Mesenchymal stem cell (in vitro differentiated cells and primary cell): ENCODE measurements around the gene CCT7.
A peak's percentile ranks its signal among the peaks of the same experiment; 100 is the strongest.

Experiments
- DNase-seq: peaks from one replicate; pipeline ENCODE4 v3.0.0-alpha.2; 2013
- H2AFZ ChIP-seq: one replicate; pipeline ENCODE4 v1.6.1; 2013; ENCODE audit warnings: low read depth, mild to moderate bottlenecking, control low read depth, inconsistent platforms, low read length, moderate library complexity
- H2AK5ac ChIP-seq: 2 replicates; pipeline ENCODE4 v1.6.1; 2013; ENCODE audit warnings: low read length, moderate library complexity, mild to moderate bottlenecking, inconsistent platforms; ENCODE audit not compliant: severe bottlenecking
- H2BK120ac ChIP-seq: one replicate; pipeline ENCODE4 v1.6.1; 2013; ENCODE audit warnings: low read depth, mild to moderate bottlenecking, inconsistent platforms, low read length, moderate library complexity
- H2BK12ac ChIP-seq, 2 experiments: one replicate each; pipeline ENCODE4 v1.6.1; 2013; ENCODE audit warnings: inconsistent platforms in 2 of 2, low read length in 2 of 2, mild to moderate bottlenecking in 2 of 2, moderate library complexity in 2 of 2, control low read depth in 1 of 2
- H2BK15ac ChIP-seq: one replicate; pipeline ENCODE4 v1.6.1; 2013; ENCODE audit warnings: mild to moderate bottlenecking, low read depth, inconsistent platforms; ENCODE audit not compliant: poor library complexity, severe bottlenecking
- H2BK5ac ChIP-seq: 2 replicates; pipeline ENCODE4 v1.6.1; 2013; ENCODE audit warnings: low read depth, mild to moderate bottlenecking, low read length, control low read depth, inconsistent platforms; ENCODE audit not compliant: poor library complexity, severe bottlenecking
- H3K14ac ChIP-seq, 2 experiments: one replicate each; pipeline ENCODE4 v1.6.1; 2013; ENCODE audit warnings: inconsistent platforms in 2 of 2, low read length in 2 of 2, control low read depth in 1 of 2, mild to moderate bottlenecking in 1 of 2, moderate library complexity in 1 of 2
- H3K18ac ChIP-seq, 2 experiments: one replicate each; pipeline ENCODE4 v1.6.1; 2013; ENCODE audit warnings: inconsistent platforms in 2 of 2, low read length in 2 of 2, control low read depth in 1 of 2, low read depth in 1 of 2, mild to moderate bottlenecking in 1 of 2
- H3K23ac ChIP-seq, 2 experiments: one replicate each; pipeline ENCODE4 v1.6.1; 2013; ENCODE audit warnings: inconsistent platforms in 2 of 2, low read length in 2 of 2, mild to moderate bottlenecking in 2 of 2, moderate library complexity in 2 of 2, control low read depth in 1 of 2
- H3K27ac ChIP-seq: 2 replicates; pipeline ENCODE4 v1.5.1; 2013; ENCODE audit warnings: mild to moderate bottlenecking, moderate library complexity, low read length, control low read depth, inconsistent platforms; ENCODE audit not compliant: poor library complexity, severe bottlenecking
- H3K27me3 ChIP-seq, 2 experiments: 2 replicates each; pipeline versions ENCODE4 v1.6.1 to v1.7.0; 2013; ENCODE audit warnings: low read length in 2 of 2, mild to moderate bottlenecking in 2 of 2, moderate library complexity in 2 of 2, control low read depth in 1 of 2, inconsistent platforms in 1 of 2; ENCODE audit not compliant: control insufficient read depth in 1 of 2, insufficient read depth in 1 of 2
- H3K36me3 ChIP-seq, 2 experiments: 2 replicates each; pipeline versions ENCODE4 v1.6.1 to v1.7.0; 2013; ENCODE audit warnings: low read length in 2 of 2, control low read depth in 1 of 2, inconsistent platforms in 1 of 2, low read depth in 1 of 2, mild to moderate bottlenecking in 1 of 2; ENCODE audit not compliant: insufficient read depth in 2 of 2, control insufficient read depth in 1 of 2
- H3K4ac ChIP-seq, 2 experiments: one replicate each; pipeline ENCODE4 v1.6.1; 2013; ENCODE audit warnings: inconsistent platforms in 2 of 2, low read length in 2 of 2, mild to moderate bottlenecking in 2 of 2, moderate library complexity in 2 of 2, control low read depth in 1 of 2, low read depth in 1 of 2
- H3K4me1 ChIP-seq: 2 replicates; pipeline ENCODE4 v1.6.1; 2013; ENCODE audit warnings: low read depth, low read length, control low read depth; ENCODE audit not compliant: control insufficient read depth, insufficient read depth
- H3K4me2 ChIP-seq: 2 replicates; pipeline ENCODE4 v1.6.1; 2013; ENCODE audit warnings: low read length, mild to moderate bottlenecking, inconsistent platforms; ENCODE audit not compliant: poor library complexity, severe bottlenecking
- H3K4me3 ChIP-seq, 2 experiments: 2 replicates each; pipeline versions ENCODE4 v1.5.1 to v1.7.0; 2013; ENCODE audit warnings: low read length in 2 of 2, mild to moderate bottlenecking in 2 of 2, control low read depth in 1 of 2, low read depth in 1 of 2; ENCODE audit not compliant: insufficient read depth in 1 of 2
- H3K79me1 ChIP-seq: replicated peaks from 2 replicates; pipeline ENCODE4 v1.6.1; 2013; ENCODE audit warnings: mild to moderate bottlenecking, control low read depth, low read length, inconsistent platforms; ENCODE audit not compliant: poor library complexity, severe bottlenecking
- H3K9ac ChIP-seq: 2 replicates; pipeline ENCODE4 v1.7.0; 2013; ENCODE audit warnings: mild to moderate bottlenecking, low read length, moderate library complexity
- H3K9me3 ChIP-seq: 2 replicates; pipeline ENCODE4 v1.7.0; 2013; ENCODE audit warnings: mild to moderate bottlenecking, low read length; ENCODE audit not compliant: control insufficient read depth
- H4K8ac ChIP-seq: one replicate; pipeline ENCODE4 v1.6.1; 2013; ENCODE audit warnings: inconsistent platforms, mild to moderate bottlenecking, low read length, moderate library complexity
- H4K91ac ChIP-seq: one replicate; pipeline ENCODE4 v1.6.1; 2013; ENCODE audit warnings: mild to moderate bottlenecking, low read length, inconsistent platforms
- WGBS: methylation state at CpG from one replicate; pipeline ENCODE4 v1.1.7; 2013; ENCODE audit warnings: mixed read lengths; 5-methylcytosine and 5-hydroxymethylcytosine counted together

CCT7 gene

GRCh38 chr2:73290049-73290839 lies 56.1 kb downstream of the CCT7 start:
- Histone ChIP-seq H3K4me1 (peaks cover 24% of the 10 kb centered on the region), H3K18ac (no peak overlapping the region), H3K27me3 (peaks cover 94 to 96% of the 10 kb centered on the region in 2 experiments), H2BK15ac (no peak overlapping the region), H3K36me3 (no peaks in the 10 kb centered on the region), H3K4me2 (no peak overlapping the region), H2AK5ac (no peak overlapping the region), H4K8ac (no peak overlapping the region), H3K9ac (no peak overlapping the region), H3K4me3 (no peak overlapping the region), H3K14ac (no peak overlapping the region), H3K23ac (no peak overlapping the region), H2BK12ac (no peak overlapping the region), H2BK120ac (no peak overlapping the region), H3K9me3 (peaks cover 5% of the 10 kb centered on the region), H3K27ac (no peak overlapping the region), H3K79me1 (no peaks in the 10 kb centered on the region), H2BK5ac (no peak overlapping the region), H2AFZ (no peak overlapping the region), H3K4ac (no peak overlapping the region), H4K91ac (no peak overlapping the region)
- peak; percentile 40 for DNase-seq
- 37% methylated on average over 3 of the region's 6 CpGs for WGBS

GRCh38 chr2:73291093-73291460 lies 57.0 kb downstream of the CCT7 start:
- Histone ChIP-seq H3K4me2 (peak overlapping the region; percentile 57), H2BK12ac (no peak overlapping the region), H3K4me3 (peak overlapping the region in 1 of 2 experiments; percentile 37), H3K36me3 (no peaks in the 10 kb centered on the region), H3K27ac (no peak overlapping the region), H3K4ac (no peak overlapping the region), H2BK120ac (no peak overlapping the region), H2BK15ac (no peak overlapping the region), H3K27me3 (peaks cover 94 to 96% of the 10 kb centered on the region in 2 experiments), H3K9ac (no peak overlapping the region), H4K91ac (no peak overlapping the region), H3K4me1 (peaks cover 24% of the 10 kb centered on the region), H3K79me1 (no peaks in the 10 kb centered on the region), H3K18ac (no peak overlapping the region), H2AK5ac (no peak overlapping the region), H4K8ac (no peak overlapping the region), H3K23ac (no peak overlapping the region), H3K14ac (no peak overlapping the region), H2AFZ (no peak overlapping the region), H3K9me3 (peaks cover 5% of the 10 kb centered on the region), H2BK5ac (no peak overlapping the region)
- DNase-seq, result peak; percentile 60
- WGBS, result 13% methylated on average over 17 of the region's 34 CpGs

- H2BK120ac ChIP-seq, result no peak overlapping the region
- H2BK15ac ChIP-seq, result no peak overlapping the region
- no peak overlapping the region for H2AFZ ChIP-seq
- no peaks in the 10 kb centered on the region for H3K36me3 ChIP-seq
- H3K4me1 ChIP-seq, result peaks cover 24% of the 10 kb centered on the region
- H2BK12ac ChIP-seq, result no peak overlapping the region
- H3K18ac ChIP-seq, result no peak overlapping the region
- no peak overlapping the region for H2BK5ac ChIP-seq
- no peak overlapping the region for H4K91ac ChIP-seq
- H4K8ac ChIP-seq, result no peak overlapping the region
- no peak overlapping the region for H3K9ac ChIP-seq
- no peak overlapping the region for H3K23ac ChIP-seq
- H3K9me3 ChIP-seq, result peaks cover 5% of the 10 kb centered on the region
- H3K27ac ChIP-seq, result no peak overlapping the region
- peak overlapping the region in 1 of 2 experiments; percentile 37 for H3K4me3 ChIP-seq
- peak overlapping the region; percentile 57 for H3K4me2 ChIP-seq
- H3K79me1 ChIP-seq, result no peaks in the 10 kb centered on the region
- no peak for DNase-seq
- H2AK5ac ChIP-seq, result no peak overlapping the region
- WGBS, result 2% methylated on average over 54 of the region's 82 CpGs
- peaks cover 94 to 96% of the 10 kb centered on the region in 2 experiments for H3K27me3 ChIP-seq
- no peak overlapping the region for H3K14ac ChIP-seq
- no peak overlapping the region for H3K4ac ChIP-seq
These were observed 57.6 kb downstream of the CCT7 start for GRCh38 chr2:73291461-73292315.

GRCh38 chr2:73292316-73292905 lies 58.3 kb downstream of the CCT7 start:
- no peaks in the 10 kb centered on the region for H3K79me1 ChIP-seq
- no peak overlapping the region for H3K14ac ChIP-seq
- H2BK15ac ChIP-seq, result no peak overlapping the region
- H4K91ac ChIP-seq, result no peak overlapping the region
- 10% methylated on average over 37 of the region's 38 CpGs for WGBS
- H3K23ac ChIP-seq, result peak overlapping the region in 1 of 2 experiments; percentile 6
- no peaks in the 10 kb centered on the region for H3K36me3 ChIP-seq
- DNase-seq, result no peak
- no peak overlapping the region for H2BK5ac ChIP-seq
- no peak overlapping the region for H3K4me2 ChIP-seq
- no peak overlapping the region for H3K9ac ChIP-seq
- peaks cover 5% of the 10 kb centered on the region for H3K9me3 ChIP-seq
- peaks cover 24% of the 10 kb centered on the region for H3K4me1 ChIP-seq
- H3K4me3 ChIP-seq, result peak overlapping the region in 1 of 2 experiments; percentile 77
- no peak overlapping the region for H4K8ac ChIP-seq
- H2BK120ac ChIP-seq, result no peak overlapping the region
- no peak overlapping the region for H2BK12ac ChIP-seq
- H3K18ac ChIP-seq, result no peak overlapping the region
- H3K27me3 ChIP-seq, result peaks cover 94 to 96% of the 10 kb centered on the region in 2 experiments
- H3K27ac ChIP-seq, result no peak overlapping the region
- no peak overlapping the region for H3K4ac ChIP-seq
- H2AK5ac ChIP-seq, result no peak overlapping the region
- H2AFZ ChIP-seq, result no peak overlapping the region
